Globus pallidus (tissue), 1 donor: Measurements from ENCODE around the gene GTF2A1.
A peak's percentile ranks its signal among the peaks of the same experiment; 100 is the strongest.
"Not testable (repeated sequence)": the region's sequence is repeated elsewhere in the genome, so short reads cannot be mapped to it uniquely, and the experiment has no call there.

Experiments
- DNase-seq: peaks from one replicate; pipeline ENCODE4 v3.0.0-alpha.2; 2015; ENCODE audit warnings: low spot score

GTF2A1 gene

DNA sequence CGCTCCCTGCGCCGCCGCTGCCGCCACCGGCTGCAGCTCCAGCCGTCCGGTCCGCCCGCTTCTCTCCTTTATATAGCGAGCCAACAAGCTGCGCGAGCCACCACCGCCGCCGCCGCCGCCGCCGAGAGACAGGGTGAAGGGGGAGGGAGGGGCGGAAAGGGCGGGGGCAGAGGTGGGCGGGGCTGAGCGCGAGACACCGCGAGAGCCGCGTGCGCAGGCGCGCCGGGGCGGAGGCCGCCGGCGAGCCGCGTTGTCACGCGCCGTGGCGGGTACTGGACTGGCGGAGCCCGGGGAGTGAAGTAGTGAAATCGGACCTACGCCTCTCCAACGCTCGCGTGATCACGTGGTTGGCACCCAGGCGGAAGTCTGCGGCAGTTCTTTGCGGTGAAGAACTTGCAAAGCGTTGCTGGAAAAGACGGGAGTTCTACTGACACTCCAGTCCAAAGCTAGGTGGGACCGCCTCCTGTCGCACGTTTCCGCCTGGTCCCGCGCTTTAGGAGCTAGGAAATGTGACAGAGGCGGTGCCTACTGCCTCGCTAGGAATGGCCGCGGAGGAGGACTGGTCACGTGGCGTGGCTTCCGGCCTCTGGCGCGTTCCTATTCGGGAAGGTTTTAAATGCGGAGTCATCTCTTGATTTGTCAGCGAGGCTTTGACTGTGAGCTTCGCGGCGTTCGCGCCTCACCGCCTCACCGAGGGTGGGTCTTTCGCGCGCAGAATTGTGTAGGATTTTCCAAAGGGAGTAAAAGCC lies at the start of gene GTF2A1:
GTF2A1 (minus strand) TSS at position 130 of the 749 bp plus-strand sequence. CDS start 441 bp downstream, outside the sequence.
- peak; percentile 98 for DNase-seq

DNA sequence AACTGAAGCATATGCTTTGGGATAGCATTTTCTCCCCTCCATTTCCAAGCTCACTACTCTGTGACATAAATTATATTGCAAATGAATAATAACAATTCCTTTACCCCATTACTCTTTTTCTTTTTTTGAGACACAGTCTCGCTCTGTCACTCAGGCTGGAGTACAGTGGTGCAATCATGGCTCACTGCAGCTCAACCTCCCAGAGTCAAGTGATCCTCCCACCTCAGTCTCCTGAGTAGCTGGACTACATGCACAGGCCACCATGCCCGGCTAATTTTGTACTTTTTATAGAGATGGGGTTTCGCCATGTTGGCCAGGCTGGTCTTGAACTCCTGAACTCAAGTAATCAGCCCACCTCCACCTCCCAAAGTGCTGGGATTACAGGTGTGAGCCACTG lies 49.2 kb upstream of the GTF2A1 start:
- no peak for DNase-seq

DNA sequence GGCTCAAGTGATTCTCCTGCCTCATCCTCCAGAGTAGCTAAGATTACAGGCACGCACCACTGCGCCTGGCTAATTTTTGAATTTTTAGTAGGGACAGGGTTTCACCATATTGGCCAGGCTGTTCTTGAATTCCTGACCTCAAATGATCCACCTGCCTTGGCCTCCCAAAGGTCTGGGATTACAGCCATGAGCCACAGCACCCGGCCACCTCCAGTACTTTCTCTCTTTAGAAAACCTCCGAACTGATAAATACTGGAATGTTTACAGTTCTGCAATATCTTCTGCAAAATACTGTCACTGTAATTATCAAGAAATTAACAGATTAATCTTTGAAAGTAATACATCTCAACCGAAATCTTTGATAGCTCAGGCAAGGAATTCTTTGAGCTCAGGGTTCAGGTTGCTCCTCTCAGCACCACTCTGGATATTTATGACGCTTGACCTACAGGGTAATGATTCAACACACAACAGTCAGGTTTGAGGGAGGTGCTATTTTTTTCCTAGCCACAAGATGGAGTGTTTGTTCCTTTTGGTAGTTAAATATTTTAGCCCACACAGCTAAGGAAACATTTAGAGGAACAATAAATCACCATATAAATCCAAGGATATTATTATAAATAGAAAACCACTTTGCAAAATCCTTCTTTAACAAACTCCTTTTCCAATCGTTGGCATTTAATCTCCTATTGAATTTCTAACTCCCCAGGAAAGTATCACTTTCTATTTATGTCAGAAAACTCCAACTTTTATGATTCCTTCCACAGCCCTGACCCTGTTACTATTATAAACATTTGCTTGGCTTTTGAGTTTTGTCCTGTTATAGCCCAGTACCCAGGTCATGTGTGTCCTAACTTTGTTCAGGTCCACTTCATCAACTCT lies 48.6 kb upstream of the GTF2A1 start:
- DNase-seq: peak; percentile 68

DNA sequence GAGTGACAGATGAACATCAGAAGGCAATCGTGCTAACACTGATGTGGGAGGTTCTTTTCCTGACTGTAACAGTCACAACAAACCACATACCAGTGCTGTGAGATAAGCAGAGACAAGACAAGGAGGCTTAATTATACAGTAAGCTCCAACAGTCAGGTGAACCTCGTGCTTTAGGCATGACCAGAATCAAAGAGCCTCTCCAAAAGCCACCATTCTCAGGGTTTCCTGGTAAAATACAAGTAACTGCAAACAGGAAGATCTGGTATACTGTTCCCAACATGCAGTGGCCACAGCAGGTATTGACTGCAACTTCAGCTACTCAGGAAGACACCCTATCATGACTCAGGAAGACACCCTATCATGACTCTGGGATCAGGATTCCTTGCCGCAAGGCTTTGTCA lies 47.3 kb upstream of the GTF2A1 start:
- DNase-seq: no peak

DNA sequence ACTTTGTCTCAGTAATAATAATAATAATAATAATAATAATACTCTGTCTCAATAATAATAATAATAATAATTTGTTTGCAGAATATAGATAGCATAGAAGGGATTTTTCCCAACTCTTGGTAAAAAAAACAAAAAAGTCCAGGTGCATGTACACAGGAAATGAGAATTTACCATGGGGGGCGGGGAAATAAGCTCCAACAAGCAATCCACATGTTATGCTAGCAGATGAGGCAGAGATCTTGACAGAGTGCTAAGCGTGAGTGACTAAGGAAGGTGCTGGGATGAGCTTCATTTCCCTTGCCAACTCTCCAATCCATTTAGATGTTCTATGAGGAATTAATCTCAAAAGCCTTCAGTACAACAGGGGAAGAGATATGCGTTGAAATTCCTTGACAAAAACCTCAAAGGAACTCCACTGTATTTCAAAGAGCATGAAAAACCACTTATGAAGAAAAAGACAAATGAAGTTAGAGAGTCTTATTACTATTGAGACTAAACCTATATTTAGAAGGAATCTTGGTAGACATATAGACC lies 44.9 kb upstream of the GTF2A1 start:
- no peak for DNase-seq

DNA sequence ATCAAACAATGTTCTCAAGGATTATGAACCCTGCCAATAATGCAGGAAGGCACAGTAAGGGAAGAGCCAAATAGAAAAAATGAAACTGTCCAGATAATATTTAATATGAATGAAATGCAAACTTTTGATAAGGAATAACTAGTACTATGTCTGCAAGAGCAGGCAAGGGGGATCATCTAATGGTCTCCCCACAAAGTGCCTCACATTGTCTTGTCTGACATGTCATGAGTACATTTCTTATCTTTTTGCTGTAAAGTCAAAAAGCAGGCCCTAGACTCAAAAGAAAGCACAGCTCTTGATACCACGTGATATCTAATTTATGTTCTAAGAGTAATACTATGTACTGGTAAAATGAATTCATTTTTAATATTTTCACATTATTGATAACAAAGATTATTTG lies 43.9 kb upstream of the GTF2A1 start:
- no peak for DNase-seq

DNA sequence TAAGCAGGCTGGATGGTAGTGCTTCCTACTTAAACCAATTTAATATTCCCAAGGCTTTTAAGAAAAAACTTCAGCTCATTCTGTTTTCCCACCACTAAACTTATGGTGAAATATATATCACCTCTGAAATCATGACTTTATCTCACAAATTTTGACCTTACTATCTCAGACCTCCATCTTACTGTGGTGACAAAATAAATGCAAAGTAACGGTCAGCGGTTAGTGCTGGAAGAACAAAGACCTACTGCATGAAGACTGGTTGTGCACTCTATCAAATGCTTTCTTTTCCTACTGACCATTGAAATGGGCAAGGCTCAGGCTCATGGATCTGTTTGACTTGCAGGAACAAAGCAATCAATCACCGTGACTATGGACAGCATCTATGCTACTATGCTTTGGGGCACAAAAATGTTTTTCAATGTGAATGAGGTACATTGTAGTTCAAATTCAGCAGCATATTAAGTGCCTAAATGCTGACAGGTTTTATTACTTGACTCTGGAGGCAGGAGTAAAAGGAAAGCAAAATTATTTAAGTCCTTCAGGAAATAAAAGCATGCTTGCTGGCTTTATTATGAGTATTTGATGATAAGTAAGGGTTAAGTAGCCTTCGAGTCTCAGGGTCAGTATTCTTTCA lies 43.1 kb upstream of the GTF2A1 start:
- no peak for DNase-seq

DNA sequence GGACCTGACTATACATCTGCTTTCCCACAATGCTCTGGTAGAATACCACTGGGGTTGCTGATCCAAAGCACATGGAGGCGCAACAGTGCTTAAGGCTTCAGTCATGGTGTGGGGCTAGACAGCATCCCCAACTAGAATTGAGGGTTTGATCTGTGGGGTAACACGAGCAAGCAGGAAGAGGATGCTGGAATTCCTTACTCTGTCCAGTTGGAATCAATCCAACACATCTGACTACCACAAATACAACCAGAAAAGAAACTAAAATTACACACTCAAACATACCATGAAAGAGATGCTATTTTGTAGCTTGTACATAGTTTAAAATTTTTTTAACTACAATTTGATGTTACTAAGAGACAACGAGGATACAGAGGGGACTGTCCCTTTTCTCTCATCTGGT lies 40.4 kb upstream of the GTF2A1 start:
- no peak for DNase-seq

DNA sequence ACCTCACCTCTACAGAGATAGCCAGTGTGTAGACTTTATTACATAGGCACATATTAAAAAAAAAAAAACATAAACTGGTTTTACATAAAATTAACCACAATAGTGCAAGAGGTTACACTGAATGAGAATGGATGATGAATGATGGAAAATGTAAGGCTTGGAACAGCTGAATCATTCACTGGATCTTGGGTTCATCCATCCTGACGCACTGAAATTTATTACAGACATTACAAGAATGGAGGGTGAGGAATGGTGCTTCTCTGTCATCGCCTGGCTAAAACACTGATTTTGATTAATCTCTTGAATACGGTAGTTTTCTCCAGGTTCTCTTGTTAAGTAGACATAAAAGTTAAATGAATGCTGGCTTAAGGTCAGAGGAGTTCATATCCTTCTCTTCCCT lies 40.0 kb upstream of the GTF2A1 start:
- DNase-seq: no peak

DNA sequence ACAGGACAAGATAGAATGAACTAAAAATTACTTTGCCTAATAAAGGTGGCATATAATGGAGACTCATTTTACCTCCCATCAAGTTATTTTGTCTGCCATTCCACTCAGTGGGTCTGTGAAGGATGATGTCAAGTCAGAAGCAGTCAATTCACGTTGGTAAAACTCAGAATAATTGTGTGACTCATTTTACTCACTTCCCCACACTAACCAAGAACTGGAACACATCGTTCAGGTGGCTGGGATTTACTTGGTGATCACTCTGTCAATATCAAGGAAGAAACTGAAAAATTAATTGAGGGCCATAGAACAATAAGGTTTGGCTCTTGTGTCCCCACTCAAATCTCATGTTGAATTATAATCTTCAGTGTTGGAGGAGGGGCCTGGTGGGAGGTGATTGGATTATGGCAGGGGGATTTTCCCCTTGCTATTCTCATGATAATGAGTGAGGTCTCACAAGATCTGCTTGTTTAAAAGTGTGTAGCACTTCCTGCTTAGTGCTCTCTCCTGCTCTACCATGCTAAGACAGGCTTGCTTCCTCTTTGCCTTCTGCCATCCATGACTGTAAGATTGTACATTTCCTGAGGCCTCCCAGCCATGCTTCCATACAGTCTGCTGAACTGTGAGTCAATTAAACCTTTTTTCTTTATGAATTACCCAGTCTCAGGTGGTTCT lies 35.7 kb upstream of the GTF2A1 start:
- DNase-seq: no peak

DNA sequence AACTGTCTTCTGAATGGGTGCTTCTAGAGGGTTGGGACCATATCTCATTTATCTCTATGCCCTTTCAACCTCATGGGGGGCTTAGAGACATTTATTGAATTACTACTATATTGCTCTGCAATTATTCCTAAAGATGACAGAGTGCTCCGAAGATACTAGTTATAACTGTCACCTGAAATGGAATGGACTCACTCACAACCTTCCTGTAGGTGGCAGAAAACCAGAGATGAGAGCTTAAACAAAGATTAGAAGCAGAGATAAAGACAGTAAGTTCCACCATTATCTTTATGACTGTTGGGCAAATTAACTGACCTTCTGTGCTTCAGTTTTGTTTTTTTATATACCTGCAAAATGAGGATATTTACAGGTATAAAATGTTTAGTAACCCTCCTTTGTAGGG lies 31.5 kb upstream of the GTF2A1 start:
- no peak for DNase-seq

DNA sequence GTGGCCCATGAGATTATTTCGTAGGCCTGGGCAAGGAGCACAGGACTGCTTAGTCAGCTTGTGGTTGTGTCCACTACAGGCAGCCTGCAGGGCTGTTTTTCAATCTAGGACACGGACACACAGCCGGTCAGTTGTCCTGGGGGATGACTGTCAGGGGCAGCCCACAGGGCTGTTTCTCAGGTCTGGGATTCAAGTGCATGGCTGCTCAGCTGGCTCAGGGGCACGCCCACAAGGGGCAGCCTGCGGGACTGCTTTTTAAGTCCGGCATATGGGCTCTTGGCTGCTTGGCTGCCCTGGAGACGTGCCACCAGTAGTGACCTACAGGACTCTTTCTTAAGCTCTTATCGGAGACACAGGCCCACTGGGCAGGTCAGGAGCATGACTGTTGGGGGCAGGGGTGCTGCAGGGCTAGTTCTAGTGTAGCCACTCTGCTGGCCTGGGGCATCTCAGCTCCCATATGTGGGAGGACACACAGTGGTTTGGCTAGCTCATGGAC lies 26.6 kb upstream of the GTF2A1 start:
- no peak for DNase-seq

DNA sequence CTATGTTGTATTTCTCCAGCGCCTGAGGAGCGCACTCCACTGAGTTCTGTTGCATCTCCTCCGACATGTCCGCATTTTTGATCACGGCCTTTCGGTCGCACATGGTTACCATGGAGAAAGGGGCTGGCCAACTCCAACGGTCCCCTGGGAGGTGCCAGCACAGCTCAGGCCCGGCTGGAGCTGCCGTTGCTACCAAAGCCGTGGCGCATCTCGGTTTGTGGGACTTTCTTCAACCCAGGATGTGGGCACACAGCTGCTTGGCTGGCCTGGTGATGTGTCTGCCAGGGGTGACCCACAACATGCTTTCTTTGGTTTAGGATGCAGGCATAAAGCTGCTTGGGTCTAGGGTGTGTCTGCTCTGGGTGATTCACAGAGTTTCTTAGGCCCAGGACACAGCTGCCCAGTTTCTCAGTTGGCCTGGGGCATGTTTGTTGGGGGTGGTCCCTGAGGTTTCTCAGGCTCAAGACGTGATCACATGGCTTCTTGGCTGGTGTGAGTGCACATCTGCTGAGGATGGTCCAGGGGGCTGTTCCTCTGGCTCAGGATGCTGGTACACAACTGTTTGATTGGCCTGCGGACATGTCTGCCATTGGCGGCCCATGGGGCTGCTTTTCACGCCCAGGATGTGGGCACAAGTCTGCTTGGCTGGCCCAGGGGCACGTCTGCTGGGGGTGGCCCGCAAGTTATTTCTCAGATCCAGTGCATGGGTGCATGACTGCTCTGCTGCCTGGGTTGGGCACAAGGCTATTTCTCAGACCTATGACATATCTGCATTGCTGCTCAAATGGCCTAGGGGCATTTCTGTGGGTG lies 25.9 kb upstream of the GTF2A1 start:
- no peak for DNase-seq

DNA sequence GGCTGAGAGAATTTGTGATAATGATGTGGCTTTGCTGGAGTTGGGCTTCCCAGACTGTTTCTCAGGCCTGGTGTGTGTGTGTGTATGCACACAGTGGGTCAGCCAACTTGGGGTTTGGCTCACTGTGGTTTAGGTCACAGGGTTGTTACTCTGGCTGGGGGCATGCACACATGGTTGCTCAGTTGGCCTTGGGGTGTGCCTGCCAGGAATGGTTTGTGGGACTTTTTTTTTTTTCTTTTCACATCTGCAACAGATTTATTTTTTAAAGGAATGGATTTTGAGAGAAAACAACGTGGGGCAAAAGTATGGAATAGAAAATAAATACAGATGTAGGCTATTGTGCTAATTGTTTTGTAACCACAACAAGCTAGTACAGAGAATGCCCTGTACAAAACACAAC lies 25.0 kb upstream of the GTF2A1 start:
- DNase-seq: no peak

DNA sequence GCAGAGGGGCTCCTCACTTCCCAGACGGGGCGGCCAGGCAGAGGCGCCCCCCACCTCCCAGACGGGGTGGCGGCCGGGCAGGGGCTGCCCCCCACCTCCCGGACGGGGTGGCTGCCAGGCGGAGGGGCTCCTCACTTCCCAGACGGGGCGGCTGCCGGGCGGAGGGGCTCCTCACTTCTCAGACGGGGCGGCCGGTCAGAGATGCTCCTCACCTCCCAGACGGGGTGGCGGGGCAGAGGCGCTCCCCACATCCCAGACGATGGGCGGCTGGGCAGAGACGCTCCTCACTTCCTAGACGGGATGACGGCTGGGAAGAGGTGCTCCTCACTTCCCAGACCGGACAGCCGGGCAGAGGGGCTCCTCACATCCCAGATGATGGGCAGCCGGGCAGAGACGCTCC lies 23.7 kb upstream of the GTF2A1 start:
- DNase-seq: not testable (repeated sequence)

DNA sequence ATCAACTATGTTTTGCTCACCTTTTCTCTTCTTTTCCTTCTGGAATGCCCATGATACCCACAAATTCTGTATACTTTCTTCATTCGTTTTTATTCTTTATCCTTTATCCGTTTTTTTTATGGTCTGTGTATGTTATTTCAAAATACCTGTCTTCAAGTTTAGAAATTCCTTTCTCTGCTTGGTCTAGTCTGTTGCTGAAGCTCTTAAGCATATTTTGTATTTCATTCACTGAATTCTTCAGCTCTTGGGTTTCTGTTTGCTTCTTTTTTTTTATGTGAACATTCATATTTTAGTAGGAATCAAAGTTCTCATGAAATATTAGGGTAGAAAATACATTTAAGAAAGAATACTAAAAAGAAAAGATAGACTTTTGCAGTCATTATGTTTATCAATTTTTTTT lies 22.7 kb upstream of the GTF2A1 start:
- no peak for DNase-seq

DNA sequence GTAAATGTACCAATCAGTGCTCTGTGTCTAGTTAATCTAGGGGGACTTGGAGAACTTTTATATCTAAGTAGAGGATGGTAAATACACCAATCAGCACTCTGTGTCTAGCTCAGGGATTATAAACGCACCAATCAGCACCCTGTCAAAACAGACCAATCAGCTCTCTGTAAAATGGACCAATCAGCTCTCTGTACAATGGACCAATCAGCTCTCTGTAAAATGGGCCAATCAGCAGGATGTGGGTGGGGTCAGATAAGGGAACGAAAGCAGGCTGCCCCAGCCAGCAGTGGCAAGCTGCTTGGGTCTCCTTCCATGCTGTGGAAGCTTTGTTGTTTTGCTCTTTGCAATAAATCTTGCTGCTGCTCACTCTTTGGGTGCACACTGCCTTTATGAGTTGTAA lies 16.1 kb upstream of the GTF2A1 start:
- not testable (repeated sequence) for DNase-seq

DNA sequence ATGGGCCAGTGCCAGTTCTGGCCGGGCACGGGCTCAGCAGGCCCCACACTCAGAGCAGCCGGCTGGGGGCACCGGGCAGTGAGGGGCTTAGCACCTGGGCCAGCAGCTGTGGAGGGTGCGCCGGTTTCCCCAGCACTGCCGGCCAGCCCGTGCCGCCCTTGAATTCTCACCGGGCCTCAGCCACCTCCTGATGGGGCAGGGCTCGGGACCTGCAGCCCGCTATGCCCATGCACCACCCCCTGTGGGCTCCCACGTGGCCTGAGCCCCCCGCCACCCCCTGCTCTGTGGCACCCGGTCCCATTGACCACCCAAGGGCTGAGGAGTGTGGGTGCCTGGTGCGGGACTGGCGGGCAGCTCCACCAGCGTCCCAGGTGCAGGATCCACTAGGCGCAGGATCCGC lies 15.4 kb upstream of the GTF2A1 start:
- no peak for DNase-seq

DNA sequence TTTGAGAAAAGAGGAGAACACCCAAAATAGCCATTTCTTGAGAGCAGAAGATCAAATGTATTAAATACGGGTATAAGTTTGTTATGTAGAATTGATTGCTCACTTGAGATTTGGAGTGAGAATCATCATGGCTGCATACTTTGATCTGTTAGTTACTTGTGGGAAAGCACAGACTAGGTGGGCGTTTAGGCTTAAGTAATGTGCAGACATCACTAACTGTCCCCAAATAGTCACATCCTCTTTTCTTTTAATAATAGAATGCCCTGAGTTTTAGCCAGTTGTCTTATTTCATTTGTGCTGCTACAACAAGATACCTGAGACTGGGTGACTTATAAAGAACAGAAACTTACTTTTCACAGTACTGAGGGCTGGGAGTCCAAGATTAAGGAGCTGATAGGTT lies 14.3 kb upstream of the GTF2A1 start:
- DNase-seq: no peak

DNA sequence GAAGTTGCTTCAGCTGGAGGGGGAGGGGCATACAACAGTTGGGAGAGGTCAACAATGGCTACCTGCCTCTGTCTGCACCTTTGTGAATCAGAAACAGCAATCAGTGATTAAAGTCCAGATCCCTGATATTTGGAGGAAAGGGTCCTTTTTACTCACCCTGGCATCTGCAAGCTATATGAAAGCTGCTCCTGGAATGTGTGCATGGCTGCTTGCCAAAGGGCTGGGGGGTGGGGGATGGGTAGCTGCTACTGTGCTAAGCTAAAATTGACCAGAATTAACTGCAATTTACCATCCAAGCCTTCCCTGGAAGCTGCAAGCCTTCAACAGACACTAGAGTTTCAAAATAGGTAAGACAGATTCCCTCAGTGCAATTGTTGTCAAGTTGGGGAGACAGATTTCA lies 13.5 kb upstream of the GTF2A1 start:
- no peak for DNase-seq

DNA sequence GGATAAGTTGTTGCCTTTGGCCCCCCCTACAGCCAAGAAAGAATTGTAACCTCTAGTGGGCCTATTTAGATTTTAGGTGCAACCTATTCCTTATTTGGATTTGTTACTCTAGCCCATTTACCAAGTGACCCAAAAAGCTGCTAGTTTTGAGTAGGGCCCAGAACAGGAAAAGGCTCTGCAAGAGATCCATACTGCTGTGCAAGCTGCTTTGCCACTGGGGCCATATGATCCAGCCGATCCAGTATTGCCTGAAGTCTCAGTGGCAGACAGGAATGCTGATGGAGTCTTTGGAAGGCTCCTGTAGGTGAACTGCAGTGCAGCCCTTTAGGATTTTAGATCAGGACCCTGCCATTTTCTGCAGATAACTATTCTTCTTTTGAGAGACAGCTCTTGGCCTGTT lies 12.9 kb upstream of the GTF2A1 start:
- no peak for DNase-seq
